GM19351 (cell line): Measurements from ENCODE around the gene TAOK1.
A peak's percentile ranks its signal among the peaks of the same experiment; 100 is the strongest.

Experiments
- ATAC-seq: cut with Tn5 transposase; IDR thresholded peaks from one replicate; pipeline ENCODE4 v1.9.1; 2021; ENCODE audit warnings: mild to moderate bottlenecking, moderate library complexity; ENCODE audit not compliant: unreplicated experiment

The TAOK1 gene

DNA sequence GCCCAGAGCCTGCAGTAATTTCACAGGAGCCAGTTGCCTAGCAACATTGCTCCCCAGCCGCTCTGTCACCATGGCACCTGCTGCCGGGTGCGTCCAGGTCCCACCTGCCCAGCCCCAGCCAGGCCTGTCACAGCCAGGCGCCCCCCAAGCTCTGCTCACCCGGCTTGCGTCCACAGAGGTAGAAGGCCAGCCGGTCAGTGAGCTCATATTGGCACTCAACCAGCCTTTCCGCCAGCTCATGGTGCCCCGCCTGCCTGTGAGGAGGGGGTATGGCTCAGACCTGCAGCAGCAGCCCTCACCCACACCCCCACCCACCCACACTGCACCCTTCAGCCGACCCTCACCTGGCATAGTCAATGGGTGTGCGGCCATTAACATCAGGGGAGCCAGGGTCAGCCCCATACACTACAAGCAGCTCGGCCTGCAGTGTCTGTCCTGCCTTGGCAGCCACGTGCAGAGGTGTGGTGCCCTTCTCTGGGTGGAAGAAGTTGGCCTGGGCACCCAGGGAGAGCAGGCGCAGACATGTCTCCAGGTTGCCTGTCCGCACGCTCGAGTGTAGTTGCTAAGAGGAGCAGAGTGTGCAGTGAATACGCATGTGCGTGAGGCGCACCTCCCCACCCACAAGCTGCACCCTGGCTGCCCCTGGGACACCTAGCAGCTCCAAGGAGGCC, 191.6 kb downstream of the TAOK1 start:
- ATAC-seq, result no peak

DNA sequence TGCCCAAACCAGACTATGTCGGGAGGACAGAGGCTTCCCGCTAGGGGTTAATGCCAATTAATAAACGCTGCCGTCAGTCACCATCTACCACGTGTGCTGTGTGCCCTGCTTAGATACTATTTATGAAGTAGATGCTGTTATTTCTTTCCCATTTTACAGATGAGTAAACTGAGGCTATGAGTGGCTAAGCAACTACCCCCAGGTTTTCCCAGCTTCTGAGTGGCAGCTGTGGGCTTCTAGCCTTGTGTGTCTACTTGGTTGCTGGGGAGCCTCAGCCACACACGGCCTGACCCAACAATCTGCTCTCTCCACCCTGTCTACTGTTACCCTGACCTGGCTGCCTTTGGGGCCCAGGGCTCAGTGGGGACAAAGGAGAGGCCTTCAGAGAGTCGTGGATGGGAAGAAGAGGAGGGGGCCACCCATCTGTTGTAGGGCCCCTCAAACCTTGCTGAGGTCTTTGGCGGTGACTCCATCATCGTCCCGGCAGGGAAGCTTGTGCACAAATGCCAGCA, 192.1 kb downstream of the TAOK1 start:
- ATAC-seq, result no peak

DNA sequence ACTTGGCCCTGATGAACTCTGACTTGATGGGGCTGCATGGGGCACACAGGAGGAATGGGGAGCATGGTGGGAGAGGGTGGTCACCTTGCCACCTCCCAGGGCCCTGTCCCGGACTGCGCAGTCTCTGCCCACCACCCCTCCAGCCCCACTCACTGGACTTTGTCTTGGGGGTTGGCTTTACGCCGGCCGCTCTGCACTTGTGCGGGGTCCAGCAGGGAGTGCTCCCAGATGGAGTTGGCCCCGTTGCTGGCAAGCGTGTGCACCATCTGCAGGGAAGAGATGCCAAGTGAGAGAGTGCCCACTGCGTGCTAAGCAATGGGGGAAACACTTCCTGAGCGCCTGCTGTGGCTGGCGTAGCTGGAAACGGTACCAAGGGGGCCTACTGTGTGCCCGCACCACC, 192.6 kb downstream of the TAOK1 start:
- ATAC-seq, result no peak

DNA sequence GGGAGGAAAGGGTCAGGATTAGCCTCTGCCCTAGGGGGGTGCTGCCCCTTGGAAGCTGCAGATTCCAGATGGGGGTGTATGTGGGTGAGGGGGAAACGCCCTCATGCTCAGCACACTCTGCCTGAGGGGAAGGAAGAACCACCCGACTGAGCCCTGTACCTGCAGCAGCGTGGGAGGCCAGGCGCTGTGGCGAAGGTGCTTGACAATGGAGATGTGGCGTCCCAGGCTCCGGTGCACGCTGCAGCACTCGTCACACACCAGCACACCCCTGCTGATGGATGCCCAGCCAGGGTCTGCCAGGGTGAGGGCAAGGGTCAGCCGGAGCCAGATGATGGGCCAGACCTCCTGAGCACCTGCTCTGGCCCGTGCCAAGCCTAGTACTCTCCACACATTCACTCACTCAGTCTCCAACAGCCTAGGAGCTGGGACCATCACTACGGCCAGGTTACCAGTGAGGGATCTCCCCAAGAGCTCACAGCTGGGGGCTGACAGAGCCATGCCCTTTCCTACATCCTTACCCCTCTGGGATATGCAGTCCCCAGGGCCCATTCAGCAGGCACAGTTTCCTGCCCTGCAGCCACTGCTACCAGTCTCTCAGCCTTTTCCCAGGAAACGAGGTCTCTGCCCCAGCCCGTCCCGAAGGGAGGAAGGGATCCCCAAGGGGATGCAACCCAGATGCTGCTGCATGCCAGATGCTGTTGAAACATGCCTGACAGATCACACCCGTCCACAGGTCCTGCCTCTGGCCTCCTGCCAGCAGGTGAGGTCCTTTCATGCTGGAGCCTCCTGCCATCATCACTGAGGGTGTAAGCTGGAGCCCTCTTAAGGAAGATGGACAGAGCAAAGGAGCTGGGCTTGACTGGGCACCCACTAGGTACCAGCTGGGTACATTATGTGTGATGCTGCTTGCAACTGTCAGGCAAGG, 193.4 kb downstream of the TAOK1 start:
- no peak for ATAC-seq

DNA sequence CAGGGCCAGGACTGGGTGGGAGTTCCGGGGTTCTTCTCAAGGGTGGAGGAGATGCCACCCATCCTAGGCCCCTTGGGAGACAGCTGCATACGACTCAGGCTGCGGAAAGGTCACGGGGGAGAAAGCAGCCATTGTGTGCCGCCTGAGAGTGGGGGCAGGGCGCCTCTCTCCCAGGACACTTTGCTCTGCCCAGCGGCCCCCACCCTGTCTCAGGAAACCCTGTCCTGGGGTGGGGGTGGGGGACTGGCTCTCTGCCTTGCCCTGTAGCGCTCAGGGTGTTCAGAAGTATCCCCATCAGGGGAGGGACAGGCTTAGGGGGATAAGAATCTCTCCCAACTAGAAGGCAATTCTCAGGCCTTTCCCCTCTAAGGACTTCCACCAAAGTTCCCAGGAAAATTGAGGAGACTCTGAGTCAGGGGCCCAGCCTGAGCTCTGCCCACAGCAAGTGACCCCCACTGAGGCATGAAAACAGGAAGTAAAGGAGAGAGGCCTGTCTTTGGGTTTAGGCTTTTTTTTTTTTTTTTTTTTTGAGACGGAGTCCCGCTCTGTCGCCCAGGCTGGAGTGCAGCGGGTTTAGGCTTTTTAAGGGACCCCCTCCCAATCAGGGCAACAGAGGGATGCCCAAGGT, 194.4 kb downstream of the TAOK1 start:
- ATAC-seq, result no peak

DNA sequence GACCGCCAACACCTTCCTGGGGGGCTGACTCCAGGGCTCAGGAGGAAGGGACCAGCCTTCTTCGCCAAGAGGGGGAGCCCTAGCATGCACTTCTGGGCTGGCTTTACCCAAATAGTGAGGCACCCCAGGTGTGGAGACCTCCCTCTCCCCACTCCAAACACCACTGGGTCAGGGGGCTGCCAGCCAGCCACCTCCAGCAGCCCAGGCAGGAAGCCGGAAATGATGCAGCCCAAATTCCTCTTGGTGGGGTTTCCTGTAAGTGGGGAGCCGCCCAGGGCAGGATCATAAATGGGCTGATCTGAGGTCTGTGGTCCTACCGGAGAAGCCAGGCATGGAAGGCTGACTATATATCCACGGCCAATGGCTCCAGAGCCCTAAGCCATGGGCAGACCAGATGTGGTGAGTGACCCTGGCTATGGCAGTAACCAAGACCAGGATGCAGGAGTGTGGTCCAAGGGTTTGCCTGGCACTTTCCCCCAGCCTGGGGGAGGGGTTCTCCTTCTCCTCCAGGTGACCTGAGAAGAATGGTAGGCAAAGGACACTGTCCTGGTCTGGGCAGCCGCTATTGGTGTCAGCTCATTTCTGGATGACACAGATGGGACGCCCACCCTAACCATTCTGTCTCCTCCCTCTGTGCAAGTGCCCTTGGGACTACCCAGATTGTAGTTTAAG, 195.1 kb downstream of the TAOK1 start:
- ATAC-seq, result no peak

DNA sequence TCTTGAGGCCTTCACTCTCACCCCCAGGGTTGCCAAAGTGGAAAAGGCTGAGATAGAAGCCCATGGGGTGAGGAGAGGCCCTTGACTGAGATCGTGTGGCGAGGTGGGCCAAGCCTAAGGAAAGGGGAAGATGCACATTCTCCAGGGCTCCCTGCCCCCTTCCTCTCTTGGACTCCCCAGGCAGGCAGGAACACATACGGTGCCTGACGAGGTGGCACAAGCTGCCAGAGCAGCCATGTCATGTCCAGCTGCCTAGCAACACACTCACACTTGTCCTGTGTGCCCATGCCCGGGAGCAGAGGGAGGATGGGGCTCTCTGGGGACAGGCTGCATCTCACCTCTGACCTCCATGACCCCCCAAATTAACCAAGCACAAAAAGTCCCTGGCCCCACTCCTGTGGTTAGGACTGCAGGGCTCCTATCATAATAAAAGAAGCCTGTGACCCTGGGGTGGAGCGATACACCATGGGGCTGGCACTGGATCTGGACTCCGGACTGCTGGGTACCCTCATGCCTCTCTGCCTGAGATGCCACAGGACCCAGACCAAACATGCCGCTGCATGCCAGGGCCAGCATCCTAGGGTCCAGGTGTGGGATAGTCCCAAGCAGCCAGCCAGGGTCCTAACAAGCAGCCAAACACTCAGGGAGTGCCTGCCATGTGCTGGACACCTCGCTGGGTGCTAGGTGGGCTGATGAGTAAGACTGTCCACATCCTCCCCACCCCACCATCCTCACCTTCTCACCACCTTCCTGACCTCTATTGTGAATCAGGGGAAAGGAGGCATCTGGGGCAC, 196.7 kb downstream of the TAOK1 start:
- no peak for ATAC-seq

DNA sequence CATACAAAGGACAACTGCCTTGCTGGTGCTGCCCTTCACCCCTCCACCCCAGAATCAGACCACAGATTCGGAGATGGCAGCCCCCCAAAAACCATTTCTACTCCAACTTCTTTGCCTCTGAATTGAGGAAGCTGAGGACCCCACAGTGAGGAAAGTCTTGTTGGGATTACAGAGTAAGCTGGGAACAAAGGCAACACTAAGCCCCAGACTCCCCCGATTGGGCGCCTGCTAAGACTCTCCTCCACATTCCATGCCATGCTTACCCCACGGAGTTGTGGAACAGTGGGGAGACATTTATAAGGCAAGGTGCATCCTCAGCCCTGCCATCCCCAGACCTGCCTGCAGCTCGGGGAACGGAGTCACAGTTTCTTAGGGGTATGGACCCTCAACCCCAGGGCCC, 197.4 kb downstream of the TAOK1 start:
- ATAC-seq, result no peak

DNA sequence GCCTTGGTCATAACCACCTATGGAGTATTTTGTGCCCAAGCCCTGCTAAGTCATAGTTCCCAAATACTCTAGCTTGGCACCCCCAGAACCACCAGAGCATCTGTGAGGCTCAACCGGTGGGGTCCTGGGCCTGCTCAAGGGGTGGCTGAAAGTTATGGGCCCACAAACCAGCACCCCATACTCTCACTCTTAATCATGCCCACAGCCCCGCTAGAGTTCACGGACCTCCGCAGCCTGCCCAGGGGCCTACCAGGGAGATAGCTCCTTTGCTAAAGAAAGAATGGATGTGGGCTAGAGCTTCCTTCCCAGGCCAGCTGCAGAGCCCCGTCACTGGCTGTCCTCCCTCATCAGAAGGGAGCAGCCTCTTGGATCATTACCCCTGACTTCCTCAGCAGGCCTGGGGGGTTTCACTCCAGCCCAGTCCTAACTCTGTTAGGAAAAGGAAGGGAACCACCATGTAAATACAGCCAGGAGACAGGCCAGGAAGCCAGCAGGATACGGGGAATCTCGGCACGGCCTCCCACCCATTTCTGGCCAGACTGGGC, 197.9 kb downstream of the TAOK1 start:
- ATAC-seq, result no peak

DNA sequence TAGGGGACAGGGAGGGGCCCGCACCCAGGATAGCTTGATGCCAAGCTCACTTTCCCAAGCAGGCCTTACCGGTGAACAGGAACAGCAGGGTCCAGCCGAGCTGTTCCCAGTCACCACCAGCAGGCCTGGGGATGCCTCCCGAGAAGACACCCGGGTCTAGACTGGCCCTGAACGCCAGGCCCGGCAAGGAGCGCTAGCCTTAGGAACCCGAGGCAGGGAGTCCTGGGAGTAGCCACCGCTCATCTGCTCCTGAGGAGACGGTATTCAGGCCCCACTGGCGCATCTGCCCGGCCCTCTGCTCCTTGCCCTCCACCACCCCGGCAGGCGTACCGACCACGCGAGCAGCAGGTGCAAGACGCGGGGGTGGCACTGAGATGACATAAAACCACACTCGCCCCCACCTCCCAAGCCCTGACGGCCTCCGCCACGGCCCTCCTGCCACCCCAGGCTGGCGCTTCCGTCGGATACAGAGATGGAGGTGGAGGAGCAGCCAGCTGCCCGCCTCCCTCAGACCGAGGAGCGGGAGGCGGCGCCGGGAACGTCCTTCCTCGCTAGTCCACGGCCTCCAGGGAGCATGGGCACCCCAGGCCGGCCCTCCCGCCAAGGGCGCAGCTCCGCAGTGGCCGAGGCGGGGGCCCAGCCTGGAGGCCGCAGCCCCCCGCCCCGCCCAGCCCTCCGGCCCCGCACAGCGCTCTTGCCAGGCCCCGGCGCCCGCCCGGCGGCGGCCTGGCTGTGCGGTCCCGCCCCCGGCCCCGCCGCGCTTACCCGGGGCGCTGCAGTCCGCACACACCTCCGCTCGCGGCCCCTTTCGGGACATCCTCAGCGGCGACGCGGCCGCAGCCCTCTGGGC, 198.6 kb downstream of the TAOK1 start:
- no peak for ATAC-seq

DNA sequence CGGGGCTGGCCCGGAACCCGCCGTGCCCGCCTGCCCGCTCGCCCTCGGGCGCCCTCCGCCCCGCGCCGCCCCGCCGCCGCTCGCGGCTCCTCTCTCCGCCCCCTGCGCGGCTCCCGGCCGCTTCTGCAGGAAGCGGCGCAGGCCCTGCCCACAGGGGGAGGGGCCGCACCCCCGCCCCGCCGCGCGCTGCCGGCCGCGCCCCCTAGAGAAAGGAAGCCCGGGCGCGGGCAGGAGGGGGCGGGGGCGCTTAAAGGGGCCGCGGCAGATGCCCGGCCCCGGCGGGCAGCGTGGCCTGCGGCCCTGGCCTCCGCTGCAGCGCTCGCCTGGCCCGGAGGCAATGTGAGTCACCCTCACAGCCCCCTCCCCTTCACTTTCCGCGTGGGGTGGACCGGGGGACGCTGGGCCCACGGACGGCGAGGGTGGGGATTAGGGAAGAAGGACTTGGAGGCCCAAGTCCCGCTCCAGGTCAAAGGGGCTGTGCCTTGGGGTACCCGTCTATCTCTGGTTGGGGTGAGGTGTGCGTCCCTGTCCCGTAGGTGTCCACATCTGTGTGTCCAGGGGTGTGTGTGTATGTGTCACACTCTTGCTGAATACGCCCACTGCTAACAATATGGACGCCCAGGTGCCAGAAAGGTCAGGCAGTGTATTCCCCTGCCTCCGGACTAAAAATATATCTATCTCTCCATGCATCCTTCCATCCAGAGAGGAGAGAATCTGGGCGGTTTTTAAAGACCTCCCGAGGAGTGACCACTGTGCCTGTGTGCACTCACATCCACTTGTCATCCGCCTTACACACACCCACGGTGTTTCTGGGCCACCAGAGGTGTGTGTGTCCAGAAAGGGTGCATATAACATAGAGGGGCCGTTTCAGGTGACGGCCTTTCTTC, 199.6 kb downstream of the TAOK1 start, which contains the start of gene GIT1:
TSS of gene GIT1 (minus strand) at position 125 of the 887 bp plus-strand sequence. CDS start 270 bp downstream, outside the sequence.
- ATAC-seq, result peak; percentile 55

DNA sequence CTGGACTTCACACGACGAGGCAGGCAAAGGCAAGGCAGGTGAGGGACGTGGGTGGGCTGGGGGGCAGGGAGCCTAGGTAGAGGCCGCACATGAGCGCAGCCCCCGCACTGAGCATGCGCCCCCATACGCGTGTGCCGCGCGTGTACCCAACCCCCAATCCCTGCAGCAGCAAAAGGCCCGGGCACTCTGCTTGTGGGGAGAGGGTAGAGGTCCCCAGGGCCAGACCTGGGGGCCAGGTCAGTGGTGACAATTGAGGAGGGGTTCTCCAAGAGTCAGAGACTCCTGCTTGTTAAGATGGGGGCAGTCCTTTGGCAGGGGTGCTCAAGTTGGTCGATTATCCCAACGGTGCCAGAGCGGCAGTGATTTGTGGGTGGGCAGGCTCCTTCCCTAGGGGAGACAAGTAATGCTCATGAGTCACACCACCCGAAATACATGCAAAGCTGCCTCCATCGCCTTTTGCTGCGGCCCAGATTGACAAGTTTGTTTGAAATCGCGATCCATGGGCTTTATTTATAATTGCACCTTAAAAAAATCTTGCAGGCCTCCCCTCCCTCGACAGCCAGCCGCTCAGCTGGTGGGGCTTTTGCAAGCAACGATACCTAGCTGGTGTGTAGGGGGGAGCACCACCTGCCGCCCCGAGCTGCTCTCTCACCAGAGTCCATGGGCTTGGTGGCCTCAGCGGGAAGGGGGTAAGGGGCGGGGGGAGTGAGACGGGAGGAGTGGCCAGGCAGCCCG, 200.4 kb downstream of the TAOK1 start:
- no peak for ATAC-seq

DNA sequence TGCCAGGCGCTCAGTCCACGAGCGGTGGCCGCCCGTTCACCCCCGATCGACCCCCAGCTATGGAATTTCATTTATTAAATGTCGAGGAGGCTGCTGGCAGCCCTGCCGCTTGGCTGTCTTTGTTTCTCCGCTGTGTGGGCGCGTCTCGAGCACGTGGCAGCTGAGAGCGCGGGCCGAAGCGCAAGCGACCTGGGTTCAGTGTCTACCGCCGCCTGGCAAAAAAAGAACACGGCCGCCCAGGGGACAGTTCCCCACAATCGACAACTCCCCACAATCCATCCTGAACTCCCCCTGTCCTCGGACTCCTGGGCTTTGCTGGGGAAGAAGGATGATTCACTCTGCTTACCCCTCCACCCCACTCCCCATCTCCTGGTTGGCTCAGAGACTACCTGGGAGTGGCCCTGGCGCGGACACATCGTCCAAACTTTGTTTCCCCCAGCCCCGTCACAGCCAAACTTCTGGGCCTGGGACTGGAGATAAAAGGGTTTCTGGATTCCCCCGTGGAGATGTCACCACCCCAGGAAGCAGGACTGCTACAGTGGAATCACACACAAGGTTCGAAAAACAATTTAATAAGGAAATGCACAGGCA, 201.1 kb downstream of the TAOK1 start:
- no peak for ATAC-seq

DNA sequence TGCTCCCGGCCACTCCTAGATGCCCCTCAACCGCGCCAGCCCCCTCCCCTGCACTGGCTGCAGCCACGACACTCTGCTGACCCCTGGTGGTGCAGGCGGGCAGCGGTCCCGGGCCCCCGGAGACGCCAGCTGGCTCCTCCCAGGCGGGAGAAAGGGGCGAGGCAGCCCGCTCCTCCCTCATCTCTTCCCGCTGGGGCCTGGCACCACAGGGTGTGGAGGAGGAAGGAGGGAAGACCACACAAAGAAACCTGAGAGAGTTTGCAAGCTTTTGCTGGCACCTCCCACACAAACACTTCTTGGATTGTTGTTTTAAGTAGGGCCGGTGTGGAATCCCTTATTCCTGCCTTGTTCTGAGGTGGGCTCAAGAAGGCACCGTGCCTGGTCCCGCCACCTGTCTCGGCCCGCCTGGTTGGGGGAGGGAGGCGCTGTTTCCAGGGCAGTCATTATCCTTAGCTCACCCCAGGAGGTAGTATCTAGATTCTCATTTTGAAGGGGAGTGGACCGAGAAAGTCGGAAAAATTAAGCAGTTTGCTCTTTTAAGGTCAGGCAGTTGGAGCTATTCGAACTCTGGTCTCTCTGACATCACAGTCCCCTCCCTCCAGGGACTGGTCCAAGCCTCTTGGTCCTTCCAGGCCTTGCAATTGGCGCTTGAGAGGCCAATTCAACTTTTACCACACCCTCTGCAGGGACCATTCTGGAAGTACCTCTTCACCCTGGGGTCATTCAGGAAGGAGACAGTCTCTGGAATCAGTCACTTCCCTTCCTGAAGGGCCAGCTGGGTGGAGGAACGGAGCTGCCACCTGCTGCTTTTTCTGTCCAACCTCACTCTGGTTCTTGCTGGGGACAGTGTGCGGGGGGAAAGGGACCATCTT, 201.8 kb downstream of the TAOK1 start:
- ATAC-seq, result no peak

DNA sequence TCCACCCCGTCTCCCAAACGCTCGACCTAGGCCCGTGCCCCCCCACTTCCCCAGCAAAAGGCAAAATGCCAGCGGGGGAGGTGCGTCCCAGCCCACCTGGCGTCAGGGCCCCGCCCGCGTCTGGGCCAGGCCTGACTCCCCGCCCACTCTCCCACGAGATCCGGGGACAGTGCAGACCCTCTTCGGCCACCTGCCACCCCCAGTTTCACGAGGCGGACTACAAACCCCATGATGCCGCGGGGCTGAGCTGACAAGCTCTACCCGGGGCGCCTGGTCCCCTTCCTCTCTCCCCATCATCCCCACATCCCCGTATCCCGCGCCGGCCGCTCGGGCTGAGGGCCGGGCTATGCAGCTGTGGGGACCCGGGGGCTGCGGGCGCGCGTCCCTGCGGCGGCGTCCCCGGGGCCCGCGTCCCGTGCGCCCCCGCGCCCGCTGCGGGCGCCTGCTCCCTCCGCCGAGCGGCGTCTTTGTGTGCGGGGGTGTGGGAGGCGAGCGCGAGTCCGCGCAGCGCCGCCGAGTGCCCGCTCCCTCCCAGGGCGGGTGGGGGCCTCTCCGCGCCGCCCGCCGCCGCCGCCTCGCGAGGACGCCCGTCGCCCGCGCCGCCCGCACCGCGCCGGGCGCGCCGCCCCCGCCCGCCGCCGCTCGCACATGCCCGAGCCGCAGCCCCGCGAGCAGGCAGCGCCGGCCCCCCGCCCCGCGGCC, 202.8 kb downstream of the TAOK1 start, which contains the start of gene ANKRD13B:
TSS of gene ANKRD13B (plus strand) at position 283 of the 702 bp plus-strand sequence. CDS start 490 bp downstream, outside the sequence.
- no peak for ATAC-seq
